RPMI7951 (cell line): ENCODE measurements around the gene KIF13A. TPM values are rescaled to one million over a fixed set of nuclear protein-coding genes. Genes with fewer than 3 reads are reported as not detected.
"Not testable (repeated sequence)": the region's sequence is repeated elsewhere in the genome, so short reads cannot be mapped to it uniquely, and the experiment has no call there.

Source experiments
- DNase-seq: peaks from one replicate; pipeline ENCODE4 v3.0.0-alpha.2; 2012; ENCODE audit warnings: low read depth
- total RNA-seq: library from RNA; depleted of rRNA; stranded (reverse); fragments of >200 nt; shearing (Covaris generic); gene quantifications from 2 replicates; pipeline ENCODE4 v1.2.3, GENCODE V29; 2014

Gene KIF13A
- total RNA-seq, 1 experiment from 2014 or later, result 25.5 TPM

DNA sequence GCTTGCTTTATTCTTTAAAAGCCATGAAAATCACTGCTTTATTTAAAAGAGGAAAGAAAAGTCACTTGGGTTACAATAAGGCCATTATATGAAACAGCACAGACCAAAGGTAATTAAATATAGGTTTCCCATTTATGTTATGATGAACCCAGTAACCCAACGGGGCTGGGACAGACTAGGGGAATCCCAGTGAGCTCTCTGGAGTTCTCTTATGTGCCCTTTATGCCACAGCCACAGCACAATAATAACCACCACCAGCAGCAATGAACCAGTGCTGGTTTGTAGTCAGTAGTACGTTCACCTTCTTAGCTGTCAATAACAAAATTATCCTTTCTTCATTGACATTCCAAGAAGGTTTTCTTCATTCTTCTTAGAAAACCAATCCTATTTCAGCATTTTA, 87.4 kb downstream of the KIF13A start:
- DNase-seq, result no peak

DNA sequence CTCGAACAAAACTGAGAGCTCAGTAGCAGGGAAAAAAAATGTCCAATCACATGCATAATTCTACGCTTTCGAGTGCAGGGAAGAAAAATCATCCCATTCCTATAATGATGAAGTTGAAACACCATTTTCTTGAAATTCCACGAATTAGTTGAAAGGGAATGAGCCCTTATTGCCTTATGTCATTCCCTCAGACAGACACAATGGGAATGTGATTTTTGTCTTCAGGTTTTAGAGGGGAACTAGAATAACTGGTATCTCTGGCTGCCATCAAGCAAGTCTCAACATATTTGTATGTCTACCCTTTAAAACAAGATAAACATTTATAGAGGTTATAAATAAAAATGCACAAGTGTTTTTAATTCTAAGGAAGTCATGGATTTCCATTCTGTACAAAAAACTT, 87.9 kb downstream of the KIF13A start:
- DNase-seq, result no peak

DNA sequence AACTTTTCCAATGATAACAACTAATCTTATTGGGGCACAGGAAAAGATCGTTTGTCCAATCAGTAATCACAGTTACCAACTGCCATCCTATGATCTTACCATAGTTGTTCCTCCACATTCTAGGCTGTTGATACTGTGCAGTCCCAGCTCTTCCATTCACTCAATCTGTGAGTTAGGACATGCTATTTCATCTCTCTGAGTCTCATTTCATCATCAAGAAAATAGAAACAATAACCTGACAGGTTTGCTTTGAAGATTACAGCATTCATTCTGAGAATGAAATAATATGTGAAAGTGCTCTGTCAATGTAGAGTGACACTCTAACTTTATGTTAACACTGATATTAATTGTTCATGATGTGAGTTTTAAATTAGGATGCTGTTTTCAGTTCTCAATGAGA, 89.8 kb downstream of the KIF13A start:
- DNase-seq, result no peak

DNA sequence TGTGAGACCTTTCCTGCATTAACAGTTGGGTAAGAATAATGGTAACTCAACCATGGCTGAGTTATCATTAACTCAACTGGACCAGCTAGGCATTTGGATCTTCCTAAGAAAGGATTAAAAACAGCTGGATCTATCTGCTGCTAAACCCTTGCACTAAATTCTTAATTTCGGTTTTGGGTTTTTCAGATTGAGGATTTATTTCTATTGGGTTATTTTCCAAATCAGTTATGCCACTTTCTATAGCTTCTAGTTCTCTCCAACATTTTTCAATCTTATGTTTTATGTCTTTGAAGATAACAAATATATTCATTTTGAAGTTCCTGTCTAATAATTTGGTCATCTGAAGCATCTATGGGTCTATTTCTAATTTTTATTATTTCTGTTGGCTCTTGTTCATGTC, 92.5 kb downstream of the KIF13A start:
- DNase-seq, result no peak

DNA sequence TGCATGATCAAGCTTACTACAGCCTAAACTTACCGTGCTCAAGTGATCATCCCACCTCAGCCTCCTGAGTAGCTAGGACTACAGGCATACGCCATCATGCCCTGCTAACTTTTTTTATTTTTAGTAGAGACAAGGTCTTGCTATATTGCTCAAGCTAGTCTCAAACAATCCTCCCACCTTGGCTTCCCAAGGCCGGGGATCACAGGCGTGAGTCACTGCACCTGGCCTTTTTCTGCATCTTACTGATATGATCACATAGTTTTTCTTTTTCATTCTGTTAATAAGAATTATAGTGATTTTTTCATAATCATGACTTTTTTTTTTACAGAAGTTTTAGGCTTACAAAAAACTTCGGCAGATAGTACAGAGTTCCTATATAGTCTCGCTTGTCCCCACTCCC, 93.2 kb downstream of the KIF13A start:
- DNase-seq, result no peak

DNA sequence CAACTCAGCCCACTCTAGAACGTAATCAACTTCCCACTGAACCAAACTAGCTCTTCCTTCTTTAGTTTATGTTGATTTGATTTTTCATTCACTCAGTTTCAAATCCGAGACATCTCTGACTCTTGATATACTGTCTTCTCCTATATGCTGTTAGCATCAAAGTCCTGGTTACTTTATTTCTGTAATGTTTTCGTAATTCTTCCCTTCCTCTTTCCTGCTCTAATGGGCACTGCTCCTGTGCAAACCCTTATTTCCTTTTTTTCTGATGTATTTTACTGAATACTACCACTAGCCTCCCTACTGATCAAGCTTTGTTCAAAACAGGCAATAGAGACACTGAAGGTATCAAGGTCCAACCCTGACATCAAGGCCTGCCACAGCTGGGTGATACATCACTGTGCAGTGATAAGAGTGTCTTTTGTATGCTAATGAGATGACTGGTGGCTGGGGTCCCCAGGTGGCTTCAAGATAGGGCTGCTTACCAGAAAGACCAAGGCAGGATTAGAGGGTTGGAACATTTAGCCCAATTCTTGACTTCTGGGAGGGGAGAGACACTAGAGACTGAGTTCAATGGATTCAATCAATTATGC, 95.2 kb downstream of the KIF13A start:
- no peak for DNase-seq

DNA sequence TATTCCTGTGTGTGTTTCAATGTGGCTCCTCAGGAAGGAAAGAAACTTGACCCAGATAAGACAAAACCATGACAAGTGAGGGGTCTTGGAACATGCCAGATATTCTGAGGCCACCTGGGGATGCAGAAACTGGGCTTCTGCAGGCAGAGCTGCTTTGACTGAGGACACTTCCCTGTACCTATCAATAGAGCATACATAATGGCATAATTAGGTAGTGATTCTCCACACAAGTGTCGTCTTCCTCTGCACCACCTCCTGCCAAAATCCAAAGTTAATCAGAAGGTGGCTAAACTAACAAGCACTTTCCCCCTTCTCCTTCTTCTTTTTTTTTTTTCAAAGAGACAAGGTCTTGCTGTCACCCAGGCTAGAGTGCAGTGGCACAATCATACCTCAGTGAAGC, 97.1 kb downstream of the KIF13A start:
- no peak for DNase-seq

DNA sequence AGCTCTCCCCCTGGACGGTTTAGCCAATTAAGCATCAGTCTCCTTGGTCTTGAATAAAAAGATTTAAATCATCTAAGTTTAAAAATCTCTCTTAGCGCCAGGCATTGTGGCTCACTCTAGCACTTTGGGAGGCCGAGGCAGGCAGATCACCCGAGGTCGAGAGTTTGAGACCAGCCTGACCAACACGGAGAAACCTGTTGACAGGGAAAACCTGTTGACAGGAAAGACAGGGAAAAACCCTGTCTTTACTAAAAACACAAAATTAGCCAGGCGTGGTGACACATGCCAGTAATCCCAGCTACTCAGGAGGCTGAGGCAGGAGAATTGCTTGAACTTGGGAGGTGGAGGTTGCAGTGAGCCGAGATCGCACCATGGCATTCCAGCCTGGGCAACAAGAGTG, 97.7 kb downstream of the KIF13A start:
- not testable (repeated sequence) for DNase-seq

DNA sequence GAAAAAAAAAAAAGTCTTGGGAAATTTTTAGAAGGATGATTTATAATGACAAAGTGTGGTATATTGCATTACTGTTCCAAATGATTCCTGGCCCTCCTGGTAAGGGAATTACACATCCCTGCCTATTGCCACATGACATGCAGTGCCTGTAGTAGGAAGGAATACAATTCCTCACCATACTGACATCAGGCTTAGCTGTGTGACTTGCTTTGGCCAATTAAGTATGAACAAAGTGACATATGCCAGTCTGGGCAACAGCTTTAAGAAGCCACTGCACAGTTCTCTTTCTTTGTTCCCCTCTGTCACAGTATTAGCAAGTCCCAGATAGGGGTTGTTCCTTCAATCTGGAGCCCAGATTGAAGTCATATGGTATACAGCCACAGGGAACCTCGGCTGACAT, 100.5 kb downstream of the KIF13A start:
- DNase-seq, result no peak

DNA sequence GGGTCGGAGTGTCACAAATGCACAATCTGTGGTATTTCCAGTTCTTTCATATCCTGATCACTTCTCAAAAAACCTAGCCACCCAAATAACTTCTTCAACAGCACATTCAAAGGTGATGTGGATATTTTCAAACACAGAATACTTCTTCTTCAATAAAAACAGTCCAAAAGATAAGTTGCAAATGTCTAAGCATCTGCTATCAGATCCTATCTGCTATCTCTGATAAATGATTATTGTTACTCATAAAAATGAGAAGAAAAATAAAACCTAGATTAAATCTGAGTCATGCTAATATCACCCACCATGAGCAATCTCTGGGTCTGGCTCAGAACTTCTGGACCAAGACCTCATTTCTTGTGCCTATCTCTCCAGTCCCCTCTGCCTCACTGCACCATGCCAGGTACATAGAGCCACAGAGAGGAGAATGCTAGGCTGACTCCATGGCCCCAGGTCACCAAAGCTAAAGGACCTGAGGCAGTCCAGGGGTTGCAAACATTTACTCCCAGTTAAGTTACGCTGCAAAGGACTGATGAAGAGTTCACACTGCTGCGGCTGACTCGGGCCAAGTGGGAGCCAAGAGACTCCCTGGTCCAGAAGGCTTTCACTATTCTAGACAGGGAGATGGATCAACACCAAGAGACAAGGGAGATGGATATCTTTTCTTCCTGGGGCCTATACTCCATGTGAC, 101.4 kb downstream of the KIF13A start:
- DNase-seq, result no peak

DNA sequence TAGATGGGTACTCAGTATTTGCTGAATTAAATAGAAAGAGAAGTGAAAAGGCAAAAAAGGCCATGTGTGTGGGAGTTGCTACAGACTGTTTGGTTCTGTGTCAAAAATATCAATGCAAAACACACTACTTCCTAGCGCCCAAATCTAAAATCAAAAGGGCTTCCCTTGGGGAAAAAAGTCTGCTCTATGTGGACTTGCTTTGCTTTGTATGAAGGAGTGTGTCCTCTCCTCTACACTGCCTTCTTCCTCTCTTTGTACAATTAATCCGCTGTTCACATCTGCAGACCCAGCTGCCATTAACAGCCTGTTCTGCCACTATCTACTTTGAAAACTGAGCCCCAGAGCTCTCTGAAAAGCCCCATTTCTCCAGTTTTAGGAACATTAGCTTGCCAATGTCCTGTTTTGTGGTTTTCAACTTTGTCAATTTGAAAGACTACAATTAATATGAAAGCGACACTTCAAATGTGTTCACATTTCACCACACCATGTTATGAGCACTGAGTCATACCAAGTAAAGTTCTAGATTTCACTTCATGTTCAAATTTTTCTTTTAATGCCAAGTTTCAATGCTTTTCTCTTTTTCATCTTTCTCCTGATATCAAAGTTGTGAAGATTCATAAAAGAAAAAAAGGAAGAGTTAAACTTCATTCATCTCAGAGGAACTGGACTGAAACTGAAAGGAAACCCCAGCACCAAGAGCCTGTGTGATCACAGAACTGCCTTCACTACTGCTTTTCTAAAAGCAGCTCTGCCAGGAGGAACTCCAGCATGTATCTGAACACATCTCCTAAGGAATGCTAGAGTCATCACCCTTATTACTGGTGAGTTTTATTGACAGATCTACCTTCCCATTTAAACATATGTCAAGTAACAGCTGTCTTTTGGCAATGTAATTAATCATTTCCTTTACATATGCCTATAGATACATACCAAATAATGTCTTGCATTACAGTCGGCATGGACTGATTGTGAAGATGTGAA, 102.6 kb downstream of the KIF13A start:
- peak; percentile 37 for DNase-seq

DNA sequence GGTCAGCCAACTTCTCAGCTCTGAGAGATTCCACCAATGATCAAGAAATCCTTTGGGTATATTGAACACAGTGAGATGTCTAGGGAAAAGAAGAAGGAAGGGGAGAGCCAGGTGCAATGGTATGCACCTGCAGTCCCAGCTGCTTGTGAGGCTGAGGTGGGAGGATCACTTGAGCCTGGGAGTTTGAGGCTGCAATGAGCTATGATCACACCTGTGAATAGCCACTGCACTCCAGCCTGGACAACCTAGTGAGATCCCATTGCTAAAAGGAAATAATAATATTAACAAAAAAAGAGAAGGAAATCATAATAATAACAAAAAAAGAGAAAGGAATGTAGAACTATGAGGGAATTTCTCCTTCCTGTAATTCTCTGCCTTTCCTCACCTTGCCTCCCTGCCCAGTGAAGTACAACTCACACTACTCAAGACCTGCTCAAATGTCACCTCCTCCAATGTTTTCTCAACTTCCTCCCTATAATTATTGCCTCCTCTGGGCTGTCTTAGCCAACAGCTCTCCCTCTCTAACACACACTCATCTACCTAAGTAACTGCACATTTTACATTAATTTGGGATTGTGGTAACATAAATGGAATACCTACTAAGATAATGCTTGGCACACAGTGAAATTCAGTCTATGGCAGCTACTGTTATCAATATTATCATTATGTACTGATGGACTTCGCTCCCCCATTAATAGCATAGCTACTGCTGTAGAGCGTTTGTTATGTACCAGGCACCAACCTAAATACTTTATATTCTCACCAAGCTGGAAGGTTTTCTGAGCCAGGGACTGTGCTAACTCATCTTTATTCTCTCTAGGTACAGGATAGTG, 103.6 kb downstream of the KIF13A start:
- no peak for DNase-seq

DNA sequence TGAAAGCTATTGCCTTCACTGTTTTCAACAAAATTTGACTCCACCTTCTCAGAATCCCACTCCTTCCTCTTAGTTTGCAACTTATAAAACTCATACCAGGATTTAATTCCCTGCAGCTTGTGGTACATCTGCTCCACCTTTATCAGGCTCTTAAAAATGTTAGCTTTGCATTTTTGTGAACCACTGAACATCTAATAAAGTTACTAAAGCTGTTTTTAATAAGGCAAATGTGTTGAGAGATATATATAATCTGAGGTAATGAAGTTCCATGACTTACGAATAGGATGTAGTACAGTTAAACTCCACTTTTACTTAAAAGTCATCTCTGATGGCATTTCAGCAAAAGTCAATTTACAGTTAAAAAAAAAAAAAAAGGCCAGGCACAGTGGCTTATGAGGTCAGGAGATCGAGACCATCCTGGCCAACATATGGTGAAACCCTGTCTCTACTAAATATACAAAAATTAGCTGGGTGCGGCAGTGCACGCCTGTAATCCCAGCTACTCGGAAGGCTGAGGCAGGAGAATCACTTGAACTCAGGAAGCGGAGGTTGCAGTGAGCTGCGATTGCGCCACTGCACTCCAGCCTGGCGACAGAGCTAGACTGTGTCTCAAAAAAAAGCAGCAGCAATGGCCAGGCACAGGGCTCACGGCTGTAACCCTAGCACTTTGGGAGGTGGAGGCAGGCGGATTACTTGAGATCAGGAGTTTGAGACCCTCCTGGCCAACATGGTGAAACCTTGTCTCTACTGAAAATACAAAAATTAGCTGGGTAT, 106.2 kb downstream of the KIF13A start:
- no peak for DNase-seq

DNA sequence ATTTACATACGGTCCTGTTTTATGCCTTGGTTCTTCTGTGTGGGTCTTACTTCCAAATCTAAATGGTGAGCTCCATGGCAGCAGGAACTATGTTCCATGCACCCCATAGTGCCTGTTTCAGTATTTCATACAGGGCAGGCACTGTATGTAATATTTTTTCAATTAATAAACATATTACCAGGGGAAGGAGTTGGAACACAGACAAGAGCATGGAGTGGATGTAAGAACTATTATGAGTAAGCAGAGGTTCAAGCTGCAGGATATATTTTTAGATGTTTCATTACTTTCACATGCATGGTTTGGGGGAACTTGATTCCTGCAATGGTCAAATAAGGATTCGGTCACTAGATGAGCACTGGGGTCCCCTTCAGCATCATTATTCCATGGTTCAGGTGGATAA, 108.3 kb downstream of the KIF13A start:
- peak; percentile 17 for DNase-seq

DNA sequence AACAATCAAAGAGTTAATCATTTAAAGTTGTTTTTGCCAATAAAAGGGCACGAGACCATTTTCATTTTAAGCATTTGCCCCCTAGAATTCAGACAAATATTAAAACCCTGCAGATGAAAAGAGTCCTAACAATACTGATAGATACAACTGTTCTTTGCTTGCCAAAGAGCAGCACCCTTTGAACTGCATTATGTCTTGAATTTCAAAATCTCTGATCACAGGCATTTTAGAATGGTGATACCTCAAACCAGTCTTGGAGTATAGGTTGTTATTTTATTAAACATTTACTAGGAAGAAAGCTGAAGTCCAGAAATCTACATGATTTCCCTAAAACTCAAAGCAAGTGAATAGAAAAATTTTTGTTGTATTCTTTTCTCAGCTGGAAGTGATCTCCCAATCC, 108.7 kb downstream of the KIF13A start:
- DNase-seq, result no peak

DNA sequence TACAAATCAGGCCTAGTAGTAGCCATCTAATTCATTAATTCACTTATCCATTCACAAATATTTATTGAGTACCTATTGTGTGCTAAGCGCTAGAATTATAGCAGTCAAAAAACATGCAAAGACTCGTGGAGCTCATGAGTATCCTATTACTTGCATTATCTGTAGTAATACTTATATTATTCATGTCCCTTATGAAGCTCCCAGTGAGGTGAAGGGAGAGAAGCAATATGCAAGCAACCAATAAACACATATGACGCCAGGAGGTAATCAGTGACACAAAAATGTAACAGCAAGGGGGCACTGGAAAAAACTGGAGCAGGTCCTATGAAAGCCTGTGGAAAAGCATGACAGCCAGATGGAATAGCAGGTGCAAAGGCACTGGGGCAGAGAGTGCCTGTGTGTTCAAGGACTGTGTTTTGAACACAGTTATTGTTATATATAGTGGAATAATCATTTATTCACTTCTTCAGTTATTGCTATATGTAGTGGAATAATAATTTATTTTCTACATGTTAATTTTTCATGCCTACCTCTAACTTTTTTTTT, 109.5 kb downstream of the KIF13A start:
- no peak for DNase-seq

DNA sequence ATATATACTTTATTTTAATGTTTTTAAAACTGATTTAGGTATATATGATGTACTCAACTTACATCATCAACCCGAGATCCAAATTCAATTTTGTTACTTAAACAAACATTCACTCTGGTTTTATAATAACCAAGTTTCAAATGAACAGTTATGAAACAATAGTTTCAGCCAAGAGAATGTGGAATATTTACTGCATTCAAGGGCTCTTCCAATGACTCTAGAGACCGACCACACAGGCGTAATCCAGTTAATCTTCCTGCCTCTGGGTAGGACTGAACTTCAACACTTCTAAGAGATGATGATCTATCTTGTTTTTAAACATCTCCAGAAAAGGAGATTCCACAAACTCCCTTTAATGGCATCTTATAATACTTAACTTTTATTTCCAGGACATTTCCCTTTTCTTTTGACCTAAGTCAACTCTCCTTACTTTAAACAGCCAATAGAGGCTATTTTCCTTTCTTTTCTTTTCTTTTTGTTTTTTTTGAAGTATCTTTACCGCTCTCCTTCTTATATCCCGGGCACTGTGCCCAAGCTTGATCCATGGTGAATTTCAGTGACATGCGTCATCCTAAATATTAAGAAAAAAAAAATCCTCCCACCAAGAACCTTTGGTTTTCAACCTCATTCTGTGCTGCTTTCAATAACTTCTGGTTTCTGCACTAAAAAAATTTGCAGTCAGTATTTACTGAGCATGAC, 110.1 kb downstream of the KIF13A start:
- DNase-seq, result peak; percentile 83

DNA sequence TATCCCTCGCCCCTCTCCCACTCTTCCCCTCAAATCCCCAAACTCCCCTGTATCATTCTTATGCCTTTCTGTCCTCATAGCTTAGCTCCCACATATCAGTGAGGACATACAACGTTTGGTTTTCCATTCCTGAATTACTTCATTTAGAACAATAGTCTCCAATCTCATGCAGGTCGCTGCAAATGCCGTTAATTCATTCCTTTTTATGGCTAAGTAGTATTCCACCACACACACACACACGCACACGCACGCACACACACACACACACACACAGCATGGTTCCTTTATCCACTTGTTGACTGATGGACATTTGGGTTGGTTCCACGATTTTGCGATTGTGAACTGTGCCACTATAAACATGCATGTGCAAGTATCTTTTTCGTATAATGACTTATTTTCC, 112.7 kb downstream of the KIF13A start:
- DNase-seq, result no peak

DNA sequence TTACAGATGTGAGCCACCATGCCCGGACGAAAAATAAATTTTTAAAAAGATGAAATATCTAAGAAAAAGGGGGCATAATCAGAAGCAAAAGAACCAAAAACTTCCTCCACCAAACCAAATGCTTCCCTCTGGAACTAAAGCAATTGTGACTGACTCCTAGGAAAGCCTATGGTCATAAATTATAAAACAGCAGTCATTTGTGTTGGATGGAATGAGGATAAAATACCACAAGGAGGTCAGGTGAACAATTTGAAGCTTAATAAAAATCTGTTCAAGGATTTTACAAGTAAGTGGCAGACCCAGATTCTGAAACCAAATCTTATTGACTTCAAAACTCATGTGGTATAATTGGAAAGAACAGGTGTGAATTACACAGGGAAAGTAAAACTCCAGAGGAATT, 114.5 kb downstream of the KIF13A start:
- no peak for DNase-seq

DNA sequence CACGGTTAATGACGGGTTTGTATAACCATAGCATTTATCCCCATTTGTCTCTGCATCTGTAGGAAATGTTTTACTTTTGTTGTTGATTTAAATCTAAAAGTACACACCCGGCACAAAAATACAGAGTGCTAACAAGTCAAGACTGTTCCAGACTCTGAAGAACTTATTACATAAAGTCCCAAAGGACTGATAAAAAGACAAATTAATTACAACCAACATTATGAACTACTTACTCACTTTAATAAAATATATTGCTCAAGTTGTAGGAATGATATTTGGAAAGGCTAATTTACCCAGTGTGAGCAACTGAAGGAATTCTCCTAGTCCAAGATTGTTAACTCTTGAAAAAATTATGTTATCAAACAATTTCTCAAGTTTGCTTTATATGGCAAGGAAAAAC, 115.6 kb downstream of the KIF13A start:
- DNase-seq, result no peak
